Stimulated activated CD8-positive, alpha-beta memory T cell treated with anti-CD3 and anti-CD28 coated beads, Interleukin-12 subunit alpha, Interleukin-12 subunit beta, amount 100 ng/mL, for 24 hours (primary cell): ENCODE data around the gene SULF2.

Source experiments
- DNase-seq: peaks from one replicate; pipeline ENCODE4 v3.0.0-alpha.2; 2020; ENCODE audit errors: extremely low read depth

Gene SULF2

DNA sequence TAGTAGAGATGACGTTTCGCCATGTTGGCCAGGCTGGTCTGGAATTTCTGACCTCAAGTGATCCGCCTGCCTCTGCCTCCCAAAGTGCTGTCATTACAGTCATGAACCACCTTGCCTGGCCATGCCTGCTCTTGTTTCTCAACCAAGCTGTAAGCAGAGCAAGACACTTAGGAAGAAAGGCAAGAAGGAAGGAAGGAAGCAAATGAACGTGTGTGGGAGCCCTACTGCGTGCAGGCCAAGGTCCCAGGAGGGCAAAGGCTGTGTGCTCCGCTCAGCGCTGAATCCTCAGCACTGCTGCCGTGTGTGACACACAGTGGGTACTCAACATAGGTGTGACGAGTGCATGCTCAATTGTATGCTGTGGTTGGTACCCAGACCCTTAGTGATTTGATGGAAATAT lies 47.4 kb downstream of the SULF2 start:
- no peak for DNase-seq

DNA sequence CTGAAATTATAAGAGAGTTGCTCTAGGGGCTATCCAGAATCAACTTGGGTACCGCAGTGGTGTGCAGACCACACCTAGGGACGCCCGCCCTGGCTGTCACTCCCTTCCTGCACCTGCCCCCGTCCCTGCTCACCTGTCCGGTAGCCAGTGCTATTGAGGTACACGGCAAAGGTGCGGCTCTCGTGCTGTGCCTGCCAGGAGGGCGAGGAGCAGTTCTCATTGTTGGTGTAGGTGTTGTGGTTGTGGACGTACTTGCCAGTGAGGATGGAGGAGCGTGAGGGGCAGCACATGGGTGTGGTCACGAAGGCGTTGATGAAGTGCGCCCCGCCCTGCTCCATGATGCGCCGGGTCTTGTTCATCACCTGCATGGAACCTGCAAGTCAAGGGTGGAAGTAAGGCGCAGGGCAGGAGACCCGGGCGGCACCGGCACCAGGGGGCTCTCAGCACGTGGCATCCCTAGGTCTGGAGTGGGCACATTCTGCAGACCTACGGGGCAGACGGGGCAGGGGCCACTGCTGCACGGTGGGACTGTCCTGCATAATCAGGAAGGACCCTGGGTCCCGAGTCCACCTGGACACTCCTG lies 48.6 kb downstream of the SULF2 start:
- no peak for DNase-seq

DNA sequence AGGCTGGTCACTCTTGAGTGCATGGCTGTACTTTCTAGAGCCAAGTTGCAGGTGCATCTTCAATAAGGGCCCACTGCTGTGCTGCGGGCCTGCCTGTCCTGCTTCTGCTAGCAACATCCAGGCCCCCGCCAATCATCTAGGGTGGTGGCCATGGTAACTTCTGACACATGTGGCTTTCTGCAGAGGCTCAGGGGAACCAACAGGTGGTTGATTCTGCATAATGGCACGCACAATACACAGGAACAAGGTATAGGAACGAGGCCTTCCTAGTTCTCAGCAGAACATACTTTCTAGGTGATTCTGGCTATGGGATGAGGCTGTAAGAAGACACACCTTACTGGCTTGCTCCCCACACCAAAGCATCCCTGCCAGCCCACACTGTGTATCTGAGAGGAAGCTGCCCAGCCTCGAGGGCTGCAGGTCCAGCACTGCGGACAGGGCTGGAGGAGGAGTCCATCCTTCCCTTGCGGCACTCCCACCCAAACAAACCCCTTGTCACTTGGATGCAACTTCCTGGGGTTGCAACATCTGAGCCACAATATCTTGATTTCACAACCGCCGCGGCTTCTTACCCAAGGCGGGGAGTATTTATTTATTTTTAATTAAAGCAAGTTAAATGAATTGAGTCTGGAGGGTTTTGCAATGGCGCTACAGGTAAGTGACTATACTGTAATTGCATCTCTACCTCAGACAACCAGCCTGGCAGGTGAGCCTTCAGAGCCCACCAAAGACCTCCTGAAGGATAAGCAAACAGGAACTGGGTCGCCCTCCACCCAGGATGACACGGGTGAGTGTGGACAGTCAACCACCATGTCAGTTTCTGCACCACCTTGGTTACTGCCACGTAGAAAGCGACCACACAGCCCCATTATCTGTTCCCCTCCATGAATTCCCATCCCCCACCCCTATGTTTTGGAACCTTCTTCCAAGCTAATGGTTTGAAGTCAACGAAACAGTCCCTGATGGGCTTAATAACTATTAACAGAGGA lies 49.6 kb downstream of the SULF2 start:
- DNase-seq: no peak

DNA sequence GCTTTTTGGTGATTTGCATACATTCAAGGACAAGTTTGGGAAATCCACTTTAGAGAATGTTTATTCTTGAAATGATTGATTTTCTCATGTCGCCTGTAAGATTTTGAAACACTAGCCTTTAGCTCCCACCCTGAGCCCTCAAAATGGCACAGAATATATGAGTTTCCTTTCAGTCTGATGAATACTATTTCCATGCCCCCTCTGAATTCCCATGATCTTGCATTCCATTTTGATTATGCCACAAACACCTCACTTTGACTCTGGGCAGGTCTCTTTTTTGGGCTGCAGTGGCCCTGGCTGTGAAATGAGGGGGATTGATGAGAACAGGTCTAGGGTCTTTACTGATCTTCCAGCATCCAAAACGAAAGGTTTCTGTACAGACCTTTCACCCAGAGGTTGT lies 50.4 kb downstream of the SULF2 start:
- no peak for DNase-seq

DNA sequence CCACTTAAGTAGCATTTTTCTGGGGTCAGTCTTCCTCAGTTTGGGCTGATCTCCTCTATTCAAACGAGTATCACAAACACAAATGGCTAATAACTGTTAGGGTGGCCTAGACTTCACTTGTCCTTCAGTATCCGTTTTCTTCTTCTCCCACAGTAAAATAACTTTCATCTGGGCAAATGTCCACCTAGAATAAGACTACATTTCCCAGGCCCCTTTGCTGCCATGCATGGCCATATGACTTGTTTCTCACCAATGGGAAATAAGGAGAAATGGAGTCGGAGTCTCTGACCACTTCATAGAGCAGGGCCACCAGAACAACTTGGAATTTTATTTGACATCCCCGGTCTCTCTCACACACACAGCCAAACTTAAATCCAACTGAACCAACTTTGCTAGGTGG lies 51.4 kb downstream of the SULF2 start:
- no peak for DNase-seq

- no peak for DNase-seq
These were observed 54.5 kb downstream of the SULF2 start for GRCh38 chr20:47730744-47731143.

- no peak for DNase-seq
These were observed 55.8 kb downstream of the SULF2 start for GRCh38 chr20:47729472-47729871.

GRCh38 chr20:47727909-47728361 lies 57.3 kb downstream of the SULF2 start:
- no peak for DNase-seq

- DNase-seq: peak; percentile 31
These were observed 58.0 kb downstream of the SULF2 start for GRCh38 chr20:47727170-47727880.

DNA sequence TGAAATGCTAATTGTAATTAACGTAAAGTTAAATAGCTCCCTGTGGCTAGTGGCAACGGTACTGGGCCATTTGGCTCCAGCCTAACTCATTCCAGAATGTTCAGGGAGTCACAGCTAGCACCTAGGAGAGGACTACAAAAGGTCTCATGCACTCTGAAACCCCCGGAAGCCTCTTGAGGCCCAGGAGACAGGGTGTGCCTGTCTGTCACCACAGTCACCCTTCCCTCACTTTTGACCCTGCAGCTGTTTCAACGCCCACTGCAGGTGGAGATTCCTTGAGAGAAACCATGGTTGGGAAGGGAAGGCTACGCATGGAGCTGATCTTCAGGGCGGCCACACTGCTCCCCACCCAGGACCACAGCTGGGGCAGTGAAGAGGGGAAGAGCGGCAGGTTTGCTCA lies 58.6 kb downstream of the SULF2 start:
- no peak for DNase-seq

- DNase-seq: peak; percentile 42
These were observed 59.9 kb downstream of the SULF2 start for GRCh38 chr20:47725248-47725973.

GRCh38 chr20:47724910-47725247 lies 60.4 kb downstream of the SULF2 start:
- no peak for DNase-seq

DNA sequence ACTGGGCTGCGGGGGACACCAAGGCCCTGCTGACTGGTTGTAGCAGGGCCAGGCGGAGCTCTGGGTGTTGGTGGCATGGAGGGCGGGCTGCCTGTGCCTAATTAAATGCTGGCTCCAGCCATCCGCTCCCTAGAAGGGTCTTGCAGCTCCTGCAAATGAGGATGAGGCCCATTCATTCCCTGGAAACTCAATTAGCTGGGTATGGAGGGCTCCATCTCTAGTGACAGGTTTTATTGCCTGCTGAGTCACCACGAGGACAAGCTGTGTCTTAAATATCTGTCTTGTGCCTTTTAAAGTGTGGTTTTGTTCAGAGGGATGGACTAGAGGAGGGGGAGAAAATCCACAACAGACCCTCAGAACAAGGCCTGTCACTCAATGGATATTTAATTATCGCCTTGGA lies 60.9 kb downstream of the SULF2 start:
- no peak for DNase-seq

GRCh38 chr20:47723322-47723721 lies 62.0 kb downstream of the SULF2 start:
- DNase-seq: no peak

DNA sequence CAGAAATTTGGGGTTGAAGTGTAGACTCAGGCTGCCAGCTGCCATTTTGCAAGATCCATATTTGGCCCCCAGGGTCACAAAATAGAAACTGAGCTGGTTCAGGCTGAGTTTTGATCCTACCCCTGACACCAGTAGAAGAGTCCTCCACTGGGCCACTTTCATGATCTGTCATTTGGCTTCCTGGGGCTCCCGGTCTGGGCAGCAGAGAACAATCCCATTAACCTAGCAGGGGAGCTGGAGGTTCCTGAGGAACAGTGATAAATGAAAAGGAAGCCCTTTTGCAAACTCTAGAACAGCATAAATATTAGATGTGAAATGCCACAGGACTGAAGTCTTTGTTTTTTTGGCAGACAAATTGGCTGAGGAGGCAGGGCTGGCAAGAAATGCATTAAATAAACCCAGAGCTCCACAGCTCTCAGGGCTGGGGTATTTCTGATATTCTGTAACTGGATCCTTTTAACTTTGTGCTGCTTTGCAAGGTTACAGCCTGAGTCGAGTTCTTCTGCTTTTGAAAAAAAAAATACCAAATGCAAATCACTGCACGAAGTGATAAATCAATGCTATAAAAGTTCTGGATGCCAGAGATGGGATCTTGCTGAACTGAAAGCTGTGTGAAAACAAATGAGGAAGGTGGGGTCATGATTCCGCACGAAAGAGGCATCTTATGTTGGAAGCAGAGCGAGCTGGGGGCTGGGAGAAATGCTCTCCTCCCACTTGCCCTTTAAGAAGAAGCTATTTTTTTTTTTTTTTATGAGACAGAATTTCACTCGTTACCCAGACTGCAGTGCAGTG lies 64.4 kb downstream of the SULF2 start:
- no peak for DNase-seq

DNA sequence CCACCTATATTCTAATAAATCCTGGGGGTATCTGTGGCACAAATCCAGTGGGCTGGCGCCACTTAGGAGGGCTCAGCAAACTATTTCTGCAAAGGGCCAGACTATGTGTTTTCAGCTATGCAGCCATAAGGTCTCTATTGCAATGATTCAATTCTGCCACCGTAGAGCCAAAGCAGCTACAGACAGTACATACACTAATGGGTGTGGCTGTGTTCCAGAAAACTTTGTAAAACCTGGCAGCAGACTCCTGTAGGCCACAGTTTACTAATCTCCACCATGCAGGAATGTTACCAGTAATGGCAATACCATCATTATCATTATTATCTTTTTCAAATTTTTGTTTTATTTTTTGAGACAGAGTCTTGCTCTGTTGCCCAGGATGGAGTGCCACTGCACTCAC lies 65.7 kb downstream of the SULF2 start:
- no peak for DNase-seq

DNA sequence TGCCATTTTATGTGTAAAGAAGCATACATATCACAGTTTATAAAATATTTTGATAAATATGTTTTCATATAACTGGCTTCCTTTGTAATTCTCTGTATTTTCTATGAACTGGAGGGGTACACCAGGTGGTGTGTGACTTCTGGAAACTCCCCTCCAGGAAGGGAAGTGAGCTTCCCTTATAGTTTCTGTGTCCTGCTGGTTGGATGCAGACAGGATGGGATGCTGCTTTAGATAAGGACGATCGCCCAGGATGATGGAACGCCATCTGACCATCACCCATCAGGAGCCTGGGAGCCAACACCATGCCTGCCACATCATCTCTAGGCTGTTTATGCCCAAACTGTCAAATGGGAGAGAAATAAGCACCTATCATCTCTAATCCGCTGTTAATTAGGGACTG lies 66.1 kb downstream of the SULF2 start:
- DNase-seq: no peak

- DNase-seq: no peak
These were observed 66.9 kb downstream of the SULF2 start for GRCh38 chr20:47718398-47718797.

- no peak for DNase-seq
These were observed 67.9 kb downstream of the SULF2 start for GRCh38 chr20:47717421-47717820.

GRCh38 chr20:47713878-47714450 lies 71.3 kb downstream of the SULF2 start:
- DNase-seq: no peak

- DNase-seq: no peak
These were observed 72.1 kb downstream of the SULF2 start for GRCh38 chr20:47713163-47713562.
